SJCRH30 (cell line): ENCODE measurements around the gene ADRA2B. TPM values are rescaled to one million over a fixed set of nuclear protein-coding genes. Genes with fewer than 3 reads are reported as not detected.

Experiments
- DNase-seq, 2 experiments: peaks; one replicate each; pipeline ENCODE4 v3.0.0-alpha.2; 2015 to 2020
- H3K27ac ChIP-seq: fragments of 250-450 bp; sonication (Bioruptor Pico); 2 replicates; pipeline ENCODE4 v1.5.1; 2020; ENCODE audit warnings: mild to moderate bottlenecking, moderate library complexity
- H3K27me3 ChIP-seq: fragments of 250-450 bp; sonication (Bioruptor Pico); 2 replicates; pipeline ENCODE4 v1.5.1; 2020; ENCODE audit warnings: mild to moderate bottlenecking, moderate library complexity
- H3K36me3 ChIP-seq: fragments of 250-450 bp; sonication (Bioruptor Pico); 2 replicates; pipeline ENCODE4 v1.5.1; 2020; ENCODE audit warnings: mild to moderate bottlenecking, moderate library complexity
- H3K4me1 ChIP-seq: fragments of 250-450 bp; sonication (Bioruptor Pico); 2 replicates; pipeline ENCODE4 v1.5.1; 2020; ENCODE audit warnings: mild to moderate bottlenecking, moderate library complexity
- H3K4me3 ChIP-seq: fragments of 250-450 bp; sonication (Bioruptor Pico); 2 replicates; pipeline ENCODE4 v1.5.1; 2020; ENCODE audit warnings: mild to moderate bottlenecking, moderate library complexity
- H3K9me3 ChIP-seq: fragments of 250-450 bp; sonication (Bioruptor Pico); replicated peaks from 2 replicates; pipeline ENCODE4 v1.5.1; 2020; ENCODE audit warnings: mild to moderate bottlenecking, moderate library complexity
- total RNA-seq: library from RNA; depleted of rRNA; stranded (reverse); fragments of >200 nt; shearing (Covaris generic); gene quantifications from 2 replicates; pipeline ENCODE4 v1.2.3, GENCODE V29; 2014

Gene ADRA2B
- total RNA-seq, 1 experiment from 2014 or later: not detected

GRCh38 chr2:96153991-96154431, 37.6 kb upstream of the ADRA2B start:
- Histone ChIP-seq H3K27ac (no peak overlapping the region), H3K4me1 (peaks cover 53% of the 10 kb centered on the region), H3K9me3 (no peaks in the 10 kb centered on the region), H3K27me3 (no peaks in the 10 kb centered on the region), H3K4me3 (no peak overlapping the region), H3K36me3 (no peaks in the 10 kb centered on the region)
- DNase-seq: no peak

- Histone ChIP-seq H3K4me3 (no peak overlapping the region), H3K36me3 (no peaks in the 10 kb centered on the region), H3K9me3 (no peaks in the 10 kb centered on the region), H3K4me1 (peaks cover 52% of the 10 kb centered on the region), H3K27me3 (no peaks in the 10 kb centered on the region), H3K27ac (no peak overlapping the region; the same call in 1 of the 2 replicates)
- no peak for DNase-seq
Measured at GRCh38 chr2:96153291-96153713, 36.9 kb upstream of the ADRA2B start.

- no peaks in the 10 kb centered on the region for H3K36me3 ChIP-seq
- H3K27ac ChIP-seq: peak overlapping the region; percentile 23; the same call in 1 of the 2 replicates
- H3K4me1 ChIP-seq: peaks cover 52% of the 10 kb centered on the region
- DNase-seq: peak; percentile 64 to 66
- H3K4me3 ChIP-seq: no peak overlapping the region
- H3K9me3 ChIP-seq: no peaks in the 10 kb centered on the region
- H3K27me3 ChIP-seq: no peaks in the 10 kb centered on the region
Measured at GRCh38 chr2:96152304-96153161, 36.2 kb upstream of the ADRA2B start.

GRCh38 chr2:96151595-96152303, 35.4 kb upstream of the ADRA2B start:
- no peak for DNase-seq
- no peak overlapping the region for H3K27ac ChIP-seq
- peaks cover 50% of the 10 kb centered on the region for H3K4me1 ChIP-seq
- no peaks in the 10 kb centered on the region for H3K9me3 ChIP-seq
- no peaks in the 10 kb centered on the region for H3K36me3 ChIP-seq
- H3K27me3 ChIP-seq: no peaks in the 10 kb centered on the region
- no peak overlapping the region for H3K4me3 ChIP-seq

GRCh38 chr2:96150791-96151594, 34.6 kb upstream of the ADRA2B start:
- Histone ChIP-seq H3K27ac (no peak overlapping the region), H3K4me1 (peaks cover 57% of the 10 kb centered on the region), H3K9me3 (no peaks in the 10 kb centered on the region), H3K4me3 (no peak overlapping the region), H3K27me3 (no peaks in the 10 kb centered on the region), H3K36me3 (no peaks in the 10 kb centered on the region)
- no peak for DNase-seq

GRCh38 chr2:96150007-96150640, 33.8 kb upstream of the ADRA2B start:
- H3K4me1 ChIP-seq: peaks cover 61% of the 10 kb centered on the region

GRCh38 chr2:96148410-96149217, 32.2 kb upstream of the ADRA2B start:
- H3K27ac ChIP-seq: peak overlapping the region; percentile 91
- DNase-seq: peak; percentile 89 to 94

More at GRCh38 chr2:96150007-96150640, 33.8 kb upstream of the ADRA2B start:
- no peaks in the 10 kb centered on the region for H3K27me3 ChIP-seq
- H3K36me3 ChIP-seq: no peaks in the 10 kb centered on the region
- H3K27ac ChIP-seq: no peak overlapping the region; the same call in 1 of the 2 replicates
- no peak overlapping the region for H3K4me3 ChIP-seq
- DNase-seq: no peak
- H3K9me3 ChIP-seq: no peaks in the 10 kb centered on the region

GRCh38 chr2:96147593-96148201, 31.3 kb upstream of the ADRA2B start:
- H3K4me3 ChIP-seq: peak overlapping the region; percentile 48; the same call in 1 of the 2 replicates
- peaks cover 49% of the 10 kb centered on the region for H3K4me1 ChIP-seq
- peak overlapping the region; percentile 91 for H3K27ac ChIP-seq
- peak; percentile 49 to 56 for DNase-seq
- no peaks in the 10 kb centered on the region for H3K36me3 ChIP-seq
- no peaks in the 10 kb centered on the region for H3K9me3 ChIP-seq
- H3K27me3 ChIP-seq: no peaks in the 10 kb centered on the region

More at GRCh38 chr2:96148410-96149217, 32.2 kb upstream of the ADRA2B start:
- Histone ChIP-seq H3K27me3 (no peaks in the 10 kb centered on the region), H3K4me3 (peak overlapping the region; percentile 48), H3K9me3 (no peaks in the 10 kb centered on the region), H3K4me1 (peaks cover 58% of the 10 kb centered on the region), H3K36me3 (no peaks in the 10 kb centered on the region)

- Histone ChIP-seq H3K27ac (peak overlapping the region; percentile 91), H3K4me3 (peak overlapping the region; percentile 50), H3K27me3 (no peaks in the 10 kb centered on the region), H3K4me1 (peaks cover 43% of the 10 kb centered on the region), H3K36me3 (no peaks in the 10 kb centered on the region), H3K9me3 (no peaks in the 10 kb centered on the region)
- peak; percentile 84 to 91 for DNase-seq
Measured at GRCh38 chr2:96146881-96147592, 30.7 kb upstream of the ADRA2B start.

- no peaks in the 10 kb centered on the region for H3K27me3 ChIP-seq
- peak; percentile 61 to 75 for DNase-seq
- H3K27ac ChIP-seq: peak overlapping the region; percentile 91
Measured at GRCh38 chr2:96146153-96146880, 29.9 kb upstream of the ADRA2B start.

GRCh38 chr2:96145848-96146152, 29.4 kb upstream of the ADRA2B start:
- no peak for DNase-seq
- Histone ChIP-seq H3K27ac (peak overlapping the region; percentile 91), H3K36me3 (no peaks in the 10 kb centered on the region), H3K4me3 (peak overlapping the region; percentile 50), H3K9me3 (no peaks in the 10 kb centered on the region), H3K4me1 (peaks cover 42% of the 10 kb centered on the region), H3K27me3 (no peaks in the 10 kb centered on the region)

More at GRCh38 chr2:96146153-96146880, 29.9 kb upstream of the ADRA2B start:
- no peaks in the 10 kb centered on the region for H3K9me3 ChIP-seq
- H3K36me3 ChIP-seq: no peaks in the 10 kb centered on the region
- peak overlapping the region; percentile 50 for H3K4me3 ChIP-seq
- peaks cover 42% of the 10 kb centered on the region for H3K4me1 ChIP-seq
